ENCODE data around the gene MMP25. TPM values are rescaled to one million over a fixed set of nuclear protein-coding genes. Genes with fewer than 3 reads are reported as not detected.

MMP25 gene
- total RNA-seq, 3 donors from 2014 or later (not counting 1 experiment from before 2014, with no cell fraction given) = 2.0 to 62.2 (median 5.6) TPM

DNA sequence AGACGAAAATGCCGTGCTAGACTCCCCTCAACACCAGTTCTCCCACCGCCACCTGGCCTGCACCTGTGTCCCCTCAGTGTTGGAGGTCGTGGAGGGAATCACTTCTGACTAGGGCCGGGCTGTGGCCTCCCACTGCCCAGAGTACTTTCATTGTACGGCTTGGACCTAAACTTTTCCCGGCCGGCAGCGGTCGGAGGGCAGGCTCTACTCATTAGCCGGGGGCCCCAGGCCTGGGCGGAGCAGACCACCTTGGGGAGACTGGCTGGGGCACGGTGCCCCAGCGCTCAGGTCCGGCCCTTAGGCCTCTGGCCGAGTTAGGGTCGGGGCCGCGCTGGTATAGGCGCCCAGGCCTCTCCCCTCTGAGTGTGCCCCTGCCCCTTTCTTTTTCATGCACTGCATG is 29.0 kb upstream of the MMP25 start:
- Histone ChIP-seq H3K4me3 (ENCODE audit: low read length) (no peak overlapping the region), H3K9me3 (ENCODE audit: control insufficient read depth, insufficient read depth, low read length) (no peaks in the 10 kb centered on the region), H3K4me1 (ENCODE audit: control insufficient read depth, insufficient read depth, low read length) (peaks cover 41% of the 10 kb centered on the region), H3K27ac (ENCODE audit: low read length) (no peak overlapping the region), H3K27me3 (ENCODE audit: control insufficient read depth, insufficient read depth, low read length) (peaks cover 6% of the 10 kb centered on the region), H3K36me3 (ENCODE audit: control insufficient read depth, insufficient read depth, low read length) (no peaks in the 10 kb centered on the region)
- 97% methylated on average over 20 of the region's 20 CpGs for WGBS (ENCODE audit: insufficient coverage)
- intact Hi-C loops (cut with micrococcal nuclease) = no loop called here
- H3K36me3 Mint-ChIP-seq = no peaks in the 10 kb centered on the region
- H3K27me3 Mint-ChIP-seq (ENCODE audit: low read depth in 2 of 2) = peaks cover 0 to 5% of the 10 kb centered on the region in 2 donors
- H3K4me3 Mint-ChIP-seq = no peak overlapping the region
- peaks cover 17 to 32% of the 10 kb centered on the region in 2 donors for H3K4me1 Mint-ChIP-seq
- TF ChIP-seq, protein P1, sequence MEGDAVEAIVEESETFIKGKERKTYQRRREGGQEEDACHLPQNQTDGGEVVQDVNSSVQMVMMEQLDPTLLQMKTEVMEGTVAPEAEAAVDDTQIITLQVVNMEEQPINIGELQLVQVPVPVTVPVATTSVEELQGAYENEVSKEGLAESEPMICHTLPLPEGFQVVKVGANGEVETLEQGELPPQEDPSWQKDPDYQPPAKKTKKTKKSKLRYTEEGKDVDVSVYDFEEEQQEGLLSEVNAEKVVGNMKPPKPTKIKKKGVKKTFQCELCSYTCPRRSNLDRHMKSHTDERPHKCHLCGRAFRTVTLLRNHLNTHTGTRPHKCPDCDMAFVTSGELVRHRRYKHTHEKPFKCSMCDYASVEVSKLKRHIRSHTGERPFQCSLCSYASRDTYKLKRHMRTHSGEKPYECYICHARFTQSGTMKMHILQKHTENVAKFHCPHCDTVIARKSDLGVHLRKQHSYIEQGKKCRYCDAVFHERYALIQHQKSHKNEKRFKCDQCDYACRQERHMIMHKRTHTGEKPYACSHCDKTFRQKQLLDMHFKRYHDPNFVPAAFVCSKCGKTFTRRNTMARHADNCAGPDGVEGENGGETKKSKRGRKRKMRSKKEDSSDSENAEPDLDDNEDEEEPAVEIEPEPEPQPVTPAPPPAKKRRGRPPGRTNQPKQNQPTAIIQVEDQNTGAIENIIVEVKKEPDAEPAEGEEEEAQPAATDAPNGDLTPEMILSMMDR (IDR thresholded peaks at IDR 0.05) = no peak
- ATAC-seq = no peak
- no peak for DNase-seq
- H3K27ac Mint-ChIP-seq = no peak overlapping the region
- no peaks in the 10 kb centered on the region for H3K9me3 Mint-ChIP-seq

DNA sequence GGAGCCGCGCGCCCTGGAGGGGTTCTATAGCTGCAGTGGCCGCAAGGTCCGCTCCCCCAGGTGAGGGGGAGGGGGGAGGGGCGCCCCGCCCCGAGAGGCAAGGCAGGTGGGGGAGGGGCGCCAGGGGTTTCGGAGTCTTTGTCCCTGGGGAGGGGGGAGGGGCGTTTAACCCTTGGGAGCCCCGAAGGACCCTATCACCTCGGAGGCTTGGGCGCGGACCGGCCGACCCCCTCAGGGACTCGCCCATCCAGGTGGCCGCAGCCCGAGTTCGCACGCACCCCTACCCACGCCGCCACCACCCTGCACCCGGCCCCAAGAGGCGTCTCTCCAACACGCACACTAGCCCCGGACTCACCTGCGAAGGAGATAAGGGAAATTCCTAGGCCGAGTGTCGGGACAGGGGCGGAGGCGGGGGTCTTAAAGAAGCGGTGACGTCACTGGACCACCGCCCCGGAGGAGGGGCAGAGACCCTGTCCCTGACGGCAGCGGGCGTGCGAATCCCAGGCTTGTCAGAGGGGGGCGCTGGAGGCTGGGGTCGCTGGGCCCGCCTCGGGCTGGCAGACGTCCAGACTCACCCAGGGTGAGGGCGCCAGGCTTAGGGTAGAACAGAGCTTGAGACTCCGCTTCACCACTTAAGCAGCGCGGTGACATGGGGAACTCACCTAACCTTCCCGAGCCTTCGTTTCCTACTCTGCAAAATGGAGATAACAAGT is 28.4 kb upstream of the MMP25 start, which contains the start of gene CLDN6:
TSS of gene CLDN6 (minus strand) at position 390 of the 713 bp plus-strand sequence. CDS start 2,162 bp downstream, outside the sequence.
- ATAC-seq (no peak), DNase-seq (peak in 1 of 2 donors; percentile 57)
- Histone ChIP-seq H3K4me3 (ENCODE audit: low read length) (no peak within 1 kb of the TSS), H3K36me3 (ENCODE audit: control insufficient read depth, insufficient read depth, low read length) (no peaks in the 10 kb centered on the region), H3K4me1 (ENCODE audit: control insufficient read depth, insufficient read depth, low read length) (peaks cover 47% of the 10 kb centered on the region), H3K9me3 (ENCODE audit: control insufficient read depth, insufficient read depth, low read length) (no peaks in the 10 kb centered on the region), H3K27ac (ENCODE audit: low read length) (no peak within 1 kb of the TSS), H3K27me3 (ENCODE audit: control insufficient read depth, insufficient read depth, low read length) (peaks cover 6% of the 10 kb centered on the region)
- Mint-ChIP-seq H3K27ac (no peak within 1 kb of the TSS), H3K4me1 (peaks cover 23 to 38% of the 10 kb centered on the region in 2 donors), H3K27me3 (ENCODE audit: low read depth in 2 of 2) (peaks cover 0 to 5% of the 10 kb centered on the region in 2 donors), H3K9me3 (no peaks in the 10 kb centered on the region), H3K4me3 (no peak within 1 kb of the TSS), H3K36me3 (no peaks in the 10 kb centered on the region)
- WGBS (ENCODE audit: insufficient coverage) = 20% methylated on average over 50 of the region's 52 CpGs
- intact Hi-C loops (cut with micrococcal nuclease) = no loop called here
- TF ChIP-seq, protein P1 (IDR thresholded peaks at IDR 0.05) = no peak

DNA sequence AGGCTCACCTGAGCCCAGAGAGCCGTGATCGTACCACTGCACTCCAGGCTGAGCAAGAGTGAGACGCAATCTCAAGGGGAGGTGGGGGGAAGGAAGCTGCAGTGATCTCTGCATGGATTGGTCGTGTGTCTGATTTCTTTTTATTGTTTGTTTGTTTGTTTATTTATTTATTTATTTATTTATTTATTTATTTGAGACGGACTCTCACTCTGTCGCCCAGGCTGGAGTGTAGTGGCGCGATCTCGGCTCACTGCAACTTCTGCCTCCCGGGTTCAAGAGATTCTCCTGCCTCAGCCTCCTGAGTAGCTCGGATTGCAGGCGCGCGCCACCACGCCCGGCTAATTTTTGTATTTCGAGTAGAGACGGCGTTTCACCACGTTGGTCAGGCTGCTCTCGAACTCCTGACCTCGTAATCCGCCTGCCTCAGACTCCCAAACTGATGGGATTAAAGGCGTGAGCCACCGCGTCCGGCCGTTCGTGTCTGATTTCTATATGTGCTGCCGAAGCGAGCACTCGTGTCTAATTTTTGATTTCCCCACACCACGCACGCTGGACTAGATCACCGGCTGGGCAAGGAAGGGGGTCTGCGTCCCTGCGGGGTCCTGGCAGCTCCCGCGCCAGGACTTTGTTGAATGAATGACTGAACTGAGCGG is 26.6 kb upstream of the MMP25 start:
- peaks cover 61% of the 10 kb centered on the region for H3K4me1 ChIP-seq (ENCODE audit: control insufficient read depth, insufficient read depth, low read length)
- Mint-ChIP-seq H3K4me3 (peak overlapping the region; percentile 92), H3K4me1 (peaks cover 35 to 54% of the 10 kb centered on the region in 2 donors), H3K9me3 (no peaks in the 10 kb centered on the region), H3K36me3 (no peaks in the 10 kb centered on the region), H3K27ac (peak overlapping the region; percentile 65 to 91), H3K27me3 (ENCODE audit: low read depth in 2 of 2) (no peaks in the 10 kb centered on the region)
- ATAC-seq (no peak), DNase-seq (no peak)
- TF ChIP-seq, protein P1 (IDR thresholded peaks at IDR 0.05) = no peak
- intact Hi-C loops (cut with micrococcal nuclease) = no loop called here
- H3K4me3 ChIP-seq (ENCODE audit: low read length) = peak overlapping the region; percentile 40
- H3K36me3 ChIP-seq (ENCODE audit: control insufficient read depth, insufficient read depth, low read length) = no peaks in the 10 kb centered on the region
- H3K9me3 ChIP-seq (ENCODE audit: control insufficient read depth, insufficient read depth, low read length) = no peaks in the 10 kb centered on the region
- no peak overlapping the region for H3K27ac ChIP-seq (ENCODE audit: low read length)
- WGBS (ENCODE audit: insufficient coverage) = 32% methylated on average over 39 of the region's 40 CpGs
- H3K27me3 ChIP-seq (ENCODE audit: control insufficient read depth, insufficient read depth, low read length) = peaks cover 6% of the 10 kb centered on the region

Data from natural killer cell (primary cell).